GM20431 (cell line): ENCODE measurements around the gene AXIN1.
"Not testable (repeated sequence)": the region's sequence is repeated elsewhere in the genome, so short reads cannot be mapped to it uniquely, and the experiment has no call there.

ENCODE experiments used
- in situ Hi-C: fragments of 300-500 bp; cut with MseI, MboI; formaldehyde crosslinking; loops from one replicate; pipeline ENCODE4 v1.15.0; 2020; ENCODE audit warnings: low sequenced_read_pairs; ENCODE audit not compliant: unreplicated experiment

Gene AXIN1

GRCh38 chr16:381789-382717 is 29.5 kb upstream of the AXIN1 start, which contains the start of gene PGAP6:
Gene PGAP6 (minus strand): TSS chr16:381978. CDS start chr16:381821, 157 bp downstream.
- in situ Hi-C loops, result no loop called here

DNA sequence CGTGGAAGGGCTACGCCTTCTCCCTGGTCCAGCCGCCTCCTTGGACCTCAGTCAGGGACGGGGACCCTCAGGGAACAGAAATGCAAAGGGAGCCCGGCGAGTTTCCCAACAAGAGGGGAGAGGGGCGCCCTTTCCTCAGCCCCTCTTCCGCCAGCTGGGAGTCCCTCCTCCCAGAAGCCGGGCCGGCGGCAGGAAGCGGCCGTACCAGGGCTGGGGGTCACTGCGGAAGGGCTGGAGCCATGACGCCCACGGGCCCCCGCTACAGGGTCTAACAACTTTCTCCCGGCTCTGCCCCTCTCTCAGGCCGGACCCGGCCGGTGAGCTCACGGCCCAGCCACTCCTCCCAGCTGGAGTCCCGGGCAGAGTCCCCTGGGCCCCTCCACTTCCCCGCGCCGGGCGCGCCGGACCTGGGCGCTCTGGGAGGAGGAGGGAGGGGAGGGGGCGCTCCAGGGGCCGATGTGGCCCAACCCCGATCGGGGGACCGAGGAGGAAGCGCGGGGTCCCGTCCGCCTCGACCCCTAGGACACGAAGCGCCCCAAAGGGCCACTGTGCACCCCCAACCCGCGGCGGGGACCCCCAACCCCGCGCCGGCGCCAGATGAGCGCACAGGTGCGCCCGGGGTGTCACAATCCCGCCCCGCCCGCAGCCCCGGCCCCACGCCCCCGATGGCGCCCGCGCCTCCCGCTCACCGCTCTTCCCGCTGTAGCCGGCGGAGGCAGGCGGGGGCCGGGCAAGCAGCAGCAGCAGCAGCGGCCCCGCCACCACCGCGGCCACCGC is 28.7 kb upstream of the AXIN1 start:
- in situ Hi-C loops, result no loop called here

- in situ Hi-C loops, result no loop called here
Measured at GRCh38 chr16:380762-381011, 28.2 kb upstream of the AXIN1 start.

DNA sequence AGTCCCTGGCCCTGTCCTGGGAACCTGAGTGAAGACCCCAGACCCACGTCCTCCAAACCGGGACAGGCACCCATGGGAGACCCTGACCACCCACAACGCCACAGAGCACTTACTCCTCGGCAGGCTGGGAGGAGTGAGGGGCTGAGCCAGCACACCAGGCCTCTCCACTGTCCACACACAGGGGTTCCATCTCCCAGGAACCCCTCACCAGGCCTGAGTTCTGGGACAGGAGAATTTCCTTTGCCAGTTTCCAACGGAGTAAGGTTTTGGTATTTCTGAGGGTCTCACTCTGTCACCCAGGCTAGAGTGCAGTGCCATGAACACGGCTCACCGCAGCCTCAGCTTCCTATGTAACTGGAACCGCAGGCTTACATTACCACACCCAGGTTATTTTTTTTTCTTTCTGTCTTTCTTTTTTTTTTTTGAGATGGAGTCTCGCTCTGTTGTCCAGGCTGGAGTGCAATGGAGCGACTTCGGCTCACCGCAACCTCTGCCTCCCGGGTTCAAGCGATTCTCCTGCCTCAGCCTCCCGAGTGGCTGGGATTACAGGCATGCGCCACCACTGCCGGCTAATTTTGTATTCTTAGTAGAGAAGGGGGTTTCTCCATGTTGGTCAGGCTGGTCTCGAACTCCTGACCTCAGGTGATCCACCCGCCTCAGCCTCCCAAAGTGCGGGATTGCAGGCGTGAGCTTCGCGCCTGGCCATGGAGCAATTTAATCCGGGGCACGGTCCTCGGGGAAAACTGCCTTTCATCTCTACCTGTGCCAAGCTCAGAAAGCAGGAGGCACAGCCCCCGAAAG is 27.6 kb upstream of the AXIN1 start:
- in situ Hi-C loops, result no loop called here

GRCh38 chr16:379183-379960 is 26.8 kb upstream of the AXIN1 start:
- in situ Hi-C loops, result no loop called here

DNA sequence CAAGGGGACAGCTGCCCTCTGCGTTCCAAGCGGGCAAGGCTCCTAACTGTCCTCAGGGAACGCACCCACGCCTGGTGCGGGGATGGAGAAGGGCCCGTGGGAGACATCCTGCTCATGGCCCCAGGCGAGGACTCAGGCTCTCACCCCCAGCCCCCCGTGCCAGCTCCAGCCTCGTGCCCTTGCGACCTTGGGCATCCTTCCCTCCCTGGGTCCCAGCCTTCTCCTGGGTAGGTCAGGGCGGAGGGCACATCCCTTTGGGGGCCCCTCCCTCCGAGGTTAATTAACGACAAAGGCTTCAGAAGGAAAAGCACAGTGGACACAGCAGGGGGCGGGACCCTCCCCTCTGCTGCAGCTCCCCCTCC is 26.3 kb upstream of the AXIN1 start:
- in situ Hi-C loops, result no loop called here

GRCh38 chr16:378113-378820 is 25.7 kb upstream of the AXIN1 start:
- in situ Hi-C loops, result not testable (repeated sequence)

DNA sequence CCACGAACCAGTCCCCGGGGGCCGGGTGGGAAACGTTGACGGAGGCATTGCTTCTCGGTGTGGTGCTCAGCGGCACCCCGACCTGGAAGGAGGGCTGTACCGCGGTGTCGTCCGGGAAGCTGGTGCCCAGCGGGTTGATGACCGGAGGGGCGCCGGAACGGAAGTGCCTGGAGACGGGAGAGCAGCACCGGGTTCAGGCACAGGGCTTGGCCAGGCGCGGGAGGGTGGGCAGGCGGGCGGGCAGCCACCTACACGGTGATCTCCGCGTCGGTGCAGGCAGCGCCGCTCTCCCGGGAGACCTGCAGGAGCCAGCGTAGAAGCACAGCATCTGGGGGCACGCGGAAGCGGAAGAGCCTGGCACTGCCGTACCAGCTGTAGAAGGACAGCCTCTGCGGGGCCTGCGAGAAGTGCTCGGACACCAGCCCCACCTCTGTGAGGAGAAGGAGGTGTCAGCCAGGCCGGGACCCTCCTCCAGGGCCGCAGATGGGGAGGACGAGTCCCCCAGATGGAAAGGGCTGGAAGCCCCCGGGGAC is 25.0 kb upstream of the AXIN1 start:
- in situ Hi-C loops, result no loop called here

DNA sequence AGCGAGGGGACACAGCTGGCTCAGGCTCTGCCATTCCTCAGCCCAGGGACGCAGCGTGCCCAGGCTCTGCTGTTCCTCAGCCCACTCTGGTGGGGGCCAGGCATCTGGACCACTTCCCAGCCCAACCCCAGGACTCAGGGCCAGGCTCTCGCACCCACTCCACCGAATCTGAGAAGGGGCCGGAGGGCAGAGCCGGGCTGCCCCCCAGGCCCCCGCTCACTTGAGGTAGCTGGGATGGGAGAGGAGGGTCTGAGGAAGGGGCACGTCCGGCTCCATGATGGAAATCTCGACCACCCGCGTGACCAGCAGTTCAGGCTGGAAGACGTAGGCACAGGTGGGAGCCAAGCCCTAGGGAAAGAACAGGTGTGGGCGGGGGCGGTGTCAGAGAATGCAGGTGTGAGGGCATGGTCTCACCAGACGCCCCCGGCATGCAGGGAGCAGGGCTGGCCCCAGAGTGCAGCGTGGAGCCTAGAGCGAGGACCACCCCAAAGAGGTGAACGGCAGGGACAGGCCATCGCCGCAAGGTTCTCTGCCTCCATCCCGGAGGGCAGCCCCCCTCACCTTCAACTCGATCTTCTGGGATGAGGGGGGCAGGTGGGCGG is 24.4 kb upstream of the AXIN1 start:
- in situ Hi-C loops, result no loop called here

- in situ Hi-C loops, result no loop called here
Measured at GRCh38 chr16:375927-376816, 23.6 kb upstream of the AXIN1 start.

DNA sequence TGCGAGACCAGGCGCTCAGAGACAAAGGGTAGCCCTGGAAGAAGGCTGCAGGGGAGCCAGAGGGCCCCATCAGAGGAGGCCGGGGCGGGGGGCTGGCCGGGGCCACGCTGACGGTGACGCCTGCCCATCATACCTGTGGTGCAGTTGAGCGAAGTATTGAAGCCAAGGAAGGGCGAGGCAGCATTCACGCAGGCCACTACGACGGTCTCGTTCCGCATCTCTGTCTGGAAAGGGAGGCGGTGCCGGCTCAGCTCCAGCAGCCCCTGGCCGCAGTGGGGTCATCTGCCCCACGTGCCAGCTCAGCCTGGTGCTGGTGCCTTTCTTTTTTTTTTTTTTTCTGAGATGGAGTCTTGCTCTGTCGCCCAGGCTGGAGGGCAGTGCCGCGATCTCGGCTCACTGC is 22.7 kb upstream of the AXIN1 start:
- in situ Hi-C loops, result no loop called here

DNA sequence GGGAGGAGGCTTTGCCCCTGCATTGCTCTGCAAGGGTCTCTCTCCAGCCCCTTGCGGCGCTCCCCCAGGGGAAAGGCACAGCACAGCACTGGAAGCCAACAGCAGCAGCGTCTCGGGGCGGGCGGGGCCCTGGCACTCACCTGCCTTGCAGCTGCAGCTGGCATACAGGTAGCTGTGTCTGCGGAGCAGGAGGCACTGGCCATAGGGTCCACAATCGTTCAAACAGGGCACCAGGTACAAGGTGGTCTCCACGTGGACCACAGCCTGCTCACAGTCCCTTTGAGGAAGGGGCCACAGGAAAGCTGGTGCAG is 22.0 kb upstream of the AXIN1 start:
- in situ Hi-C loops, result no loop called here

DNA sequence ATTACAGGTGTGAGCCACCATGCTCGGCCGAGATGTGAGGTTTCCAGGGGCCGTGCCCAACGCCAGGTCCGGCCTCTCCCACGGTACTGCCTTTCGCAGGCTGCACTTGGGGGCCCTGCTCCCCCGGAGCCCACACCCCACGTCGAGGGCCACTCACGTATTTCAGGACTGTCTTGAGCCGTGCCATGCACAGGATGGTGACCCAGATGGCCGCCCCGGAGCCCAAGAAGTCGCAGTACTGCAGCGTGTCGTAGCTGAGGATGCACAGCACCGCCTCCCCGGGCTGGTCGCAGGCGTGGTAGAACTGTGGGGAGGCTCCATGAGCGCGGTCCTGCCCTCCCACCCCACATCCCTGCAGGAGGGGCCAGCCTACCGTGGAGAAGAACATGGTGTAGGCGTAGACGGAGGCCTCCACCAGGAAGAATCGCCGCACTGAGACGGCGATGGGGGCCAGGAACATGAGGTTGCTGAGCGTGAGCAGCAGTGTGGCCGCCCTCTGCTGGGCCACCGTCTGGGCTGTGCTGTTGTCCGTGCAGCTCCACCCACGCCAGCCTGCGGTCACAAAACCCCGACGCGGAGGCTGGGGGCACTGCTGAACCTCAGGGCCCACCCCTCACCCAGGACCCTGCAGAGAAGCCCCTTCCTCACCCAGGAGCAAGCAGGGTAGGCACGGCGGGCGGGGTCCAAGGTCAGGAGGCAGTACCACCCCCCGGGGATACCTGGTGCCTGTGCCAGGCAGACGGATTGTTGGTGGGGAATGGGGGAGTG is 21.5 kb upstream of the AXIN1 start:
- in situ Hi-C loops, result no loop called here

GRCh38 chr16:373020-373598 is 20.6 kb upstream of the AXIN1 start:
- in situ Hi-C loops, result no loop called here

DNA sequence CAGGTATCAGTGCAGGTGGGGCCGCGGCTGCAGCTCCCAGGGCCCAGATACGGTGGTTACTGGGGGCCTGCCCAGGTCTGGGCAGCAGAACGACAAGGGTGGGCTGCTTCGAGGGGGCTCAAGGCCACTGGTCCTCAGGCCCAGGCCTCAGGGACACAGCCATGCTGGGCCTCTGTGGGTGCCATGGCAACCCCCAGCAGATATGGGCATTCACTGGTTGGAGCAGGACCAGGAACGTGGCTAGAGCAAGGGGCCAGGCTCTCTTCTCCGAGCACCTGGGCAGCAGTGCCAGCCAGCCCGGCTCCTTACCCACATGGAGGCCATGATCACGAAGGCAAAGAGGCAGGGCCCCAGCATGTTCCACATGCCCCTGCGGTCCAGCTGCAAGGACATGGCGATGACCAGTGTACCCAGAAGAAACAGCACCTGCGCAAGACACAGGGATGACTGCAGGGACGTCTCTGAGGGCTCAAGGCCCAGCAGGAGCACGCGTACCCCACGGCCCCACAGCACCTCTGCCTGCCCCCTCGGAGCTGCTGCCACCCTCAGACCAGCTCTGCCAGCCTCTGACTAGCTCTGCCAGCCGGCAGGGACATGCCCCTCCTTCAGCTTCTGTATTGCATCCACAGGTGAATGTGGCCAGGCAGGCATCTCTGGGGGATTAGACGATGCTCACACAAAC is 19.9 kb upstream of the AXIN1 start:
- in situ Hi-C loops, result no loop called here

GRCh38 chr16:371515-372301 is 19.2 kb upstream of the AXIN1 start:
- in situ Hi-C loops, result no loop called here
